ENCODE results near the gene DAB1.

DNA sequence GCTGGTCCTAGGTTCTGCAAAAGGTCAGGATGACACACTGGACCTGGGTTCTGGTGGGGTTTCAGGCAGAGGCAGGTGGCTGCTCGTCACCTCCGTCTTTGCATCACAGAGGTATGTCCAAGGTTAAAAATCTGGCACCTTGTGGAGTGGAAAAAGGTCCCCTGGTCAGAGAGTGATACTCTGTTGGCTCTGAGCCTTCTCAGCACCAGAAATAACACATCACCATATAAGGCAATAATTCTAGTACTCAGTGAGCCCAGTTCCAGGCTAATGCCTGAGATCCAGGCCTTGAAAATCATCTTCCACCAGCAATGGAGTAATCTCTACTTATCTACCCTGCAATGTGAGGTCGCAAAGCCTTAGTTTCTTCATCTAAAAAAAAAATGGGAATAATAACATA is 330.7 kb downstream of the DAB1 start:
- TF ChIP-seq, protein P1, sequence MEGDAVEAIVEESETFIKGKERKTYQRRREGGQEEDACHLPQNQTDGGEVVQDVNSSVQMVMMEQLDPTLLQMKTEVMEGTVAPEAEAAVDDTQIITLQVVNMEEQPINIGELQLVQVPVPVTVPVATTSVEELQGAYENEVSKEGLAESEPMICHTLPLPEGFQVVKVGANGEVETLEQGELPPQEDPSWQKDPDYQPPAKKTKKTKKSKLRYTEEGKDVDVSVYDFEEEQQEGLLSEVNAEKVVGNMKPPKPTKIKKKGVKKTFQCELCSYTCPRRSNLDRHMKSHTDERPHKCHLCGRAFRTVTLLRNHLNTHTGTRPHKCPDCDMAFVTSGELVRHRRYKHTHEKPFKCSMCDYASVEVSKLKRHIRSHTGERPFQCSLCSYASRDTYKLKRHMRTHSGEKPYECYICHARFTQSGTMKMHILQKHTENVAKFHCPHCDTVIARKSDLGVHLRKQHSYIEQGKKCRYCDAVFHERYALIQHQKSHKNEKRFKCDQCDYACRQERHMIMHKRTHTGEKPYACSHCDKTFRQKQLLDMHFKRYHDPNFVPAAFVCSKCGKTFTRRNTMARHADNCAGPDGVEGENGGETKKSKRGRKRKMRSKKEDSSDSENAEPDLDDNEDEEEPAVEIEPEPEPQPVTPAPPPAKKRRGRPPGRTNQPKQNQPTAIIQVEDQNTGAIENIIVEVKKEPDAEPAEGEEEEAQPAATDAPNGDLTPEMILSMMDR (IDR thresholded peaks at IDR 0.05), result no peak
- no peak for TF ChIP-seq POLR2A (IDR thresholded peaks at IDR 0.05)
